K562 (cell line): Measurements from ENCODE around the gene DNAJC15. TPM values are rescaled to one million over a fixed set of nuclear protein-coding genes. Genes with fewer than 3 reads are reported as not detected.

Experiments used
- CBX8 ChIP-seq: fragments of 200-600 bp; sonication (generic); IDR thresholded peaks from 2 replicates; pipeline ENCODE4 v1.6.1; 2012; ENCODE audit warnings: borderline replicate concordance, mixed run types, low read depth, mild to moderate bottlenecking, moderate library complexity, mixed read lengths, low read length, control low read depth, inconsistent platforms; ENCODE audit not compliant: poor library complexity, severe bottlenecking; ENCODE audit errors: extremely low read depth
- DACH1 ChIP-seq: fragments of 450-650 bp; IDR thresholded peaks from 2 replicates; pipeline ENCODE4 v1.6.1; 2018; ENCODE audit not compliant: partially characterized antibody
- EWSR1 ChIP-seq: fragments of 450-650 bp; IDR thresholded peaks from 2 replicates; pipeline ENCODE4 v1.6.1; 2018; ENCODE audit warnings: borderline replicate concordance, mild to moderate bottlenecking, low read depth, moderate library complexity; ENCODE audit not compliant: partially characterized antibody
- RAD21 ChIP-seq, 2 experiments: fragments of 250-450 bp in 1 of 2; fragments of 450-650 bp in 1 of 2; sonication (Bioruptor Pico) in 1 of 2; formaldehyde crosslinking in 1 of 2; IDR thresholded peaks in 1 of 2; conservative IDR thresholded peaks in 1 of 2; 2 replicates each; pipeline versions ENCODE4 v1.4.0 to v1.8.0; 2020 to 2022; ENCODE audit warnings: mild to moderate bottlenecking in 2 of 2, moderate library complexity in 1 of 2
- SMARCA4 ChIP-seq: fragments of 450-650 bp; IDR thresholded peaks from 2 replicates; pipeline ENCODE4 v1.6.1; 2016
- ZNF140 ChIP-seq: fragments of 250-450 bp; sonication (Bioruptor Pico); IDR thresholded peaks from 2 replicates; pipeline ENCODE4 v1.8.0; 2021; ENCODE audit warnings: moderate library complexity, mild to moderate bottlenecking, inconsistent platforms
- ZNF395 ChIP-seq: fragments of 200-800 bp; sonication (Bioruptor generic); IDR thresholded peaks from 2 replicates; pipeline ENCODE4 v1.6.1; 2017; ENCODE audit warnings: missing genetic modification characterization, missing compliant biosample characterization
- ZNF592 ChIP-seq: fragments of 450-650 bp; IDR thresholded peaks from 2 replicates; pipeline ENCODE4 v1.6.1; 2017; ENCODE audit warnings: antibody characterized with exemption, mild to moderate bottlenecking
- polyA plus RNA-seq, 8 experiments: library from polyadenylated mRNA; depleted of rRNA in 4 of 8; stranded (reverse) in 5 of 8; unstranded in 3 of 8; fragments of >200 nt; fragmentation: Nextera tagmentation in 2 of 8; fragmentation: Illumina TruSeq in 1 of 8; extraction: Ambion mirVana in 2 of 8; extraction: Trizol in 1 of 8; gene quantifications; 2 replicates each; pipeline versions ENCODE4 v1.2.1 to v1.2.3, GENCODE V29; 2011 to 2014; ENCODE audit warnings: inconsistent platforms in 1 of 8, missing spikeins in 1 of 8
- total RNA-seq, 7 experiments: library from RNA; depleted of rRNA in 6 of 7; stranded (reverse); fragments of >200 nt in 6 of 7; fragmentation: Illumina TruSeq in 2 of 7; extraction: Trizol in 2 of 7; gene quantifications; 2 replicates each; pipeline versions ENCODE4 v1.2.1 to v1.2.3, GENCODE V29; 2011 to 2021; ENCODE audit warnings: low replicate concordance in 1 of 7
- TF ChIP-seq, protein P1 (sequence below): fragments of 450-650 bp; IDR thresholded peaks from 2 replicates; pipeline ENCODE4 v1.6.1; 2016; ENCODE audit warnings: borderline replicate concordance
- TF ChIP-seq, protein P2 (sequence below): fragments of 150-350 bp; IDR thresholded peaks from 2 replicates; pipeline ENCODE4 v1.6.1; 2014; ENCODE audit warnings: low read depth, mild to moderate bottlenecking, low read length, borderline replicate concordance

DNAJC15 gene
- total and polyA plus RNA-seq, 9 of the 15 experiments (the other 6 are each of a cell fraction or from before 2014, with no cell fraction given) = 0.47 to 3.8 (median 1.0) TPM

DNA sequence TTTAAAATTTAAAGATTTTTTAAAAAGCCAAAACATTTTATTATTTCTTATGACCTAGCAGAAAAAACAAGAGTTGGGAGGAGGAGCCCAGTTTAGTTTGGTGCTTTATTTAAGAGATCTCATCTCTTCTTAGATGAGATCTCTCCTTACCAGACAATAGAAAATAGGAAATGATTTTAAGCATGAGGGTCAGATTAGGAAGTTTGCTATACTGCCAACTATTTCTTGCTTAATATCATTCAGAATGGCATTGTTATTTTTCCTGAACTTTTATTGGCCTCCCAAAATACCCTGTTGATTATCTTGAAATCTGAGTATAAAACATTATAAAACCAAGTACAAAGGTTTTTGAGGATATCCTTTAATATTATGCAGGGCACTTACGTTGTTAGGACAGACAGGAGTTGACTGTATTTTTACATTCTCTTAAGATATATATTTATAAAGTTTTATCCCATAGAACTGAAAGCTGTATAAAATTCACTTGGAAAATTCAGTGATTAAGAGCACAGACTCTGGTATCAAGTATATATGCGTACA lies 56.1 kb downstream of the DNAJC15 start (continued):
- TF ChIP-seq ZNF592 (no peak), SMARCA4 (no peak), ZNF140 (CRISPR knock-in tag) (no peak), DACH1 (no peak), EWSR1 (no peak), CBX8 (no peak), RAD21 (CRISPR knock-in tag; conservative IDR thresholded peaks at IDR 0.05 in 1 of 2, IDR thresholded peaks at IDR 0.05 in 1 of 2) (no peak), ZNF395 (CRISPR knock-in tag) (no peak)
- TF ChIP-seq, protein P1, sequence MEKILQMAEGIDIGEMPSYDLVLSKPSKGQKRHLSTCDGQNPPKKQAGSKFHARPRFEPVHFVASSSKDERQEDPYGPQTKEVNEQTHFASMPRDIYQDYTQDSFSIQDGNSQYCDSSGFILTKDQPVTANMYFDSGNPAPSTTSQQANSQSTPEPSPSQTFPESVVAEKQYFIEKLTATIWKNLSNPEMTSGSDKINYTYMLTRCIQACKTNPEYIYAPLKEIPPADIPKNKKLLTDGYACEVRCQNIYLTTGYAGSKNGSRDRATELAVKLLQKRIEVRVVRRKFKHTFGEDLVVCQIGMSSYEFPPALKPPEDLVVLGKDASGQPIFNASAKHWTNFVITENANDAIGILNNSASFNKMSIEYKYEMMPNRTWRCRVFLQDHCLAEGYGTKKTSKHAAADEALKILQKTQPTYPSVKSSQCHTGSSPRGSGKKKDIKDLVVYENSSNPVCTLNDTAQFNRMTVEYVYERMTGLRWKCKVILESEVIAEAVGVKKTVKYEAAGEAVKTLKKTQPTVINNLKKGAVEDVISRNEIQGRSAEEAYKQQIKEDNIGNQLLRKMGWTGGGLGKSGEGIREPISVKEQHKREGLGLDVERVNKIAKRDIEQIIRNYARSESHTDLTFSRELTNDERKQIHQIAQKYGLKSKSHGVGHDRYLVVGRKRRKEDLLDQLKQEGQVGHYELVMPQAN = no peak
- TF ChIP-seq, protein P2, sequence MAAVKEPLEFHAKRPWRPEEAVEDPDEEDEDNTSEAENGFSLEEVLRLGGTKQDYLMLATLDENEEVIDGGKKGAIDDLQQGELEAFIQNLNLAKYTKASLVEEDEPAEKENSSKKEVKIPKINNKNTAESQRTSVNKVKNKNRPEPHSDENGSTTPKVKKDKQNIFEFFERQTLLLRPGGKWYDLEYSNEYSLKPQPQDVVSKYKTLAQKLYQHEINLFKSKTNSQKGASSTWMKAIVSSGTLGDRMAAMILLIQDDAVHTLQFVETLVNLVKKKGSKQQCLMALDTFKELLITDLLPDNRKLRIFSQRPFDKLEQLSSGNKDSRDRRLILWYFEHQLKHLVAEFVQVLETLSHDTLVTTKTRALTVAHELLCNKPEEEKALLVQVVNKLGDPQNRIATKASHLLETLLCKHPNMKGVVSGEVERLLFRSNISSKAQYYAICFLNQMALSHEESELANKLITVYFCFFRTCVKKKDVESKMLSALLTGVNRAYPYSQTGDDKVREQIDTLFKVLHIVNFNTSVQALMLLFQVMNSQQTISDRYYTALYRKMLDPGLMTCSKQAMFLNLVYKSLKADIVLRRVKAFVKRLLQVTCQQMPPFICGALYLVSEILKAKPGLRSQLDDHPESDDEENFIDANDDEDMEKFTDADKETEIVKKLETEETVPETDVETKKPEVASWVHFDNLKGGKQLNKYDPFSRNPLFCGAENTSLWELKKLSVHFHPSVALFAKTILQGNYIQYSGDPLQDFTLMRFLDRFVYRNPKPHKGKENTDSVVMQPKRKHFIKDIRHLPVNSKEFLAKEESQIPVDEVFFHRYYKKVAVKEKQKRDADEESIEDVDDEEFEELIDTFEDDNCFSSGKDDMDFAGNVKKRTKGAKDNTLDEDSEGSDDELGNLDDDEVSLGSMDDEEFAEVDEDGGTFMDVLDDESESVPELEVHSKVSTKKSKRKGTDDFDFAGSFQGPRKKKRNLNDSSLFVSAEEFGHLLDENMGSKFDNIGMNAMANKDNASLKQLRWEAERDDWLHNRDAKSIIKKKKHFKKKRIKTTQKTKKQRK = no peak
